Upper lobe of left lung (tissue), 6 donors: ENCODE data around the gene HOXA4. TPM values are rescaled to one million over a fixed set of nuclear protein-coding genes. Genes with fewer than 3 reads are reported as not detected.

ENCODE experiments used
- ATAC-seq, 2 donors: fragments of 200-7000 bp; cut with Tn5 transposase; one replicate each; pipeline ENCODE4 v1.9.1; 2022; ENCODE audit warnings: mild to moderate bottlenecking in 2 of 2, moderate library complexity in 2 of 2; ENCODE audit not compliant: low FRiP score in 2 of 2
- DNase-seq, 2 donors: peaks; one replicate each; pipeline ENCODE4 v3.0.0-alpha.2; 2019 to 2020
- H3K27ac ChIP-seq, 4 donors: fragments of 200-600 bp; sonication (generic); one replicate each; pipeline ENCODE4 v1.5.1; 2016 to 2019
- H3K27me3 ChIP-seq, 4 donors: fragments of 200-600 bp; sonication (generic); one replicate each; pipeline ENCODE4 v1.5.1; 2017 to 2019
- H3K36me3 ChIP-seq, 4 donors: fragments of 200-600 bp; sonication (generic); one replicate each; pipeline ENCODE4 v1.5.1; 2016 to 2019
- H3K4me1 ChIP-seq, 4 donors: fragments of 200-600 bp; sonication (generic); one replicate each; pipeline ENCODE4 v1.5.1; 2018 to 2019
- H3K4me3 ChIP-seq, 4 donors: fragments of 200-600 bp; sonication (generic); one replicate each; pipeline ENCODE4 v1.5.1; 2017 to 2019; ENCODE audit warnings: mild to moderate bottlenecking in 2 of 4, moderate library complexity in 1 of 4
- H3K9me3 ChIP-seq, 4 donors: fragments of 200-600 bp; sonication (generic); one replicate each; pipeline ENCODE4 v1.5.1; 2018 to 2019
- EP300 ChIP-seq, 4 donors: sonication (generic); formaldehyde crosslinking; IDR thresholded peaks; one replicate each; pipeline ENCODE4 v1.5.1; 2017; ENCODE audit warnings: antibody characterized with exemption in 4 of 4, control low read depth in 2 of 4
- POLR2A ChIP-seq, 4 donors: fragments of 450-650 bp; IDR thresholded peaks; one replicate each; pipeline ENCODE4 v1.5.1; 2016 to 2017; ENCODE audit warnings: antibody characterized with exemption in 4 of 4, mild to moderate bottlenecking in 2 of 4
- POLR2AphosphoS5 ChIP-seq, 2 donors: sonication (generic); formaldehyde crosslinking; IDR thresholded peaks; one replicate each; pipeline ENCODE4 v1.5.1; 2017; ENCODE audit warnings: antibody characterized with exemption in 2 of 2
- WGBS, 2 donors: methylation state at CpG; one replicate each; pipeline ENCODE4 v1.1.5; 2017 to 2018; 5-methylcytosine and 5-hydroxymethylcytosine counted together
- total RNA-seq, 6 donors: library from RNA; depleted of rRNA in 4 of 6; stranded (reverse); fragments of >200 nt in 4 of 6; gene quantifications; one replicate each; pipeline versions ENCODE4 v1.1.0 to v1.2.1, GENCODE V29; 2016 to 2021
- TF ChIP-seq, protein P1 (sequence below), 6 experiments: fragments of 450-650 bp in 4 of 6; fragments of 200-600 bp in 2 of 6; sonication (generic) in 2 of 6; IDR thresholded peaks; one replicate each; pipeline ENCODE4 v1.5.1; 2016 to 2019; ENCODE audit warnings: antibody characterized with exemption in 6 of 6
- donor health status: DM: no; HTN: no; CAD: no; lungs with moderate emphysema.
- donor health status: DM: no; HTN: yes; CAD: no; lungs with severe emphysema.

Gene HOXA4
- total RNA-seq, 6 donors from 2014 or later: 1.5 to 10.5 (median 6.2) TPM

GRCh38 chr7:27096768-27097514 lies 33.6 kb downstream of the HOXA4 start:
- Histone ChIP-seq H3K36me3 (no peaks in the 10 kb centered on the region), H3K4me1 (peaks cover 4 to 24% (median 14%) of the 10 kb centered on the region in 4 donors), H3K4me3 (peak overlapping the region; percentile 58 to 93 (median 82)), H3K27ac (peak overlapping the region; percentile 86 to 95 (median 94)), H3K9me3 (no peaks in the 10 kb centered on the region), H3K27me3 (peaks cover 0 to 16% (median 5%) of the 10 kb centered on the region in 4 donors)
- 3% methylated on average over 31 to 39 of the region's 41 CpGs for WGBS, 2 donors
- DNase-seq: peak in 1 of 2 donors; percentile 90
- peak in 2 of 4 donors; percentile 34 to 43 for TF ChIP-seq POLR2A (IDR thresholded peaks at IDR 0.05)
- TF ChIP-seq, protein P1, sequence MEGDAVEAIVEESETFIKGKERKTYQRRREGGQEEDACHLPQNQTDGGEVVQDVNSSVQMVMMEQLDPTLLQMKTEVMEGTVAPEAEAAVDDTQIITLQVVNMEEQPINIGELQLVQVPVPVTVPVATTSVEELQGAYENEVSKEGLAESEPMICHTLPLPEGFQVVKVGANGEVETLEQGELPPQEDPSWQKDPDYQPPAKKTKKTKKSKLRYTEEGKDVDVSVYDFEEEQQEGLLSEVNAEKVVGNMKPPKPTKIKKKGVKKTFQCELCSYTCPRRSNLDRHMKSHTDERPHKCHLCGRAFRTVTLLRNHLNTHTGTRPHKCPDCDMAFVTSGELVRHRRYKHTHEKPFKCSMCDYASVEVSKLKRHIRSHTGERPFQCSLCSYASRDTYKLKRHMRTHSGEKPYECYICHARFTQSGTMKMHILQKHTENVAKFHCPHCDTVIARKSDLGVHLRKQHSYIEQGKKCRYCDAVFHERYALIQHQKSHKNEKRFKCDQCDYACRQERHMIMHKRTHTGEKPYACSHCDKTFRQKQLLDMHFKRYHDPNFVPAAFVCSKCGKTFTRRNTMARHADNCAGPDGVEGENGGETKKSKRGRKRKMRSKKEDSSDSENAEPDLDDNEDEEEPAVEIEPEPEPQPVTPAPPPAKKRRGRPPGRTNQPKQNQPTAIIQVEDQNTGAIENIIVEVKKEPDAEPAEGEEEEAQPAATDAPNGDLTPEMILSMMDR (IDR thresholded peaks at IDR 0.05): no peak
- peak; percentile 54 to 56 for TF ChIP-seq POLR2AphosphoS5 (IDR thresholded peaks at IDR 0.05)
- peak; percentile 61 to 74 for ATAC-seq

GRCh38 chr7:27095897-27096767 lies 34.4 kb downstream of the HOXA4 start, which contains the start of gene HOXA1:
Gene HOXA1, minus strand, starts transcription at chr7:27096000. Its CDS starts 88 bp downstream, at chr7:27095912.
- WGBS, 2 donors: 1 to 2% methylated on average over 28 to 46 of the region's 68 CpGs
- Histone ChIP-seq H3K4me1 (peaks cover 4 to 24% (median 14%) of the 10 kb centered on the region in 4 donors), H3K27me3 (peaks cover 0 to 13% (median 4%) of the 10 kb centered on the region in 4 donors), H3K9me3 (no peaks in the 10 kb centered on the region), H3K4me3 (peak within 1 kb of the TSS; percentile 58 to 93 (median 82)), H3K36me3 (no peaks in the 10 kb centered on the region), H3K27ac (peak within 1 kb of the TSS; percentile 86 to 95 (median 94))
- peak; percentile 78 to 92 for DNase-seq
- peak in 3 of 4 donors; percentile 46 to 73 (median 58) for TF ChIP-seq POLR2A (IDR thresholded peaks at IDR 0.05)
- TF ChIP-seq EP300 (IDR thresholded peaks at IDR 0.05): no peak
- TF ChIP-seq POLR2AphosphoS5 (IDR thresholded peaks at IDR 0.05): peak in 1 of 2 donors; percentile 80
- TF ChIP-seq, protein P1 (IDR thresholded peaks at IDR 0.05): no peak
- peak; percentile 78 to 93 for ATAC-seq

GRCh38 chr7:27095050-27095896 lies 35.3 kb downstream of the HOXA4 start:
- TF ChIP-seq, protein P1 (IDR thresholded peaks at IDR 0.05): no peak
- no peak for TF ChIP-seq POLR2A (IDR thresholded peaks at IDR 0.05)
- no peak for TF ChIP-seq EP300 (IDR thresholded peaks at IDR 0.05)
- no peak for TF ChIP-seq POLR2AphosphoS5 (IDR thresholded peaks at IDR 0.05)
- DNase-seq (peak in 1 of 2 donors; percentile 86), ATAC-seq (no peak)
- Histone ChIP-seq H3K9me3 (no peaks in the 10 kb centered on the region), H3K4me1 (peaks cover 4 to 24% (median 14%) of the 10 kb centered on the region in 4 donors), H3K4me3 (peak overlapping the region in 3 of 4 donors; percentile 80 to 93 (median 85)), H3K27ac (peak overlapping the region in 1 of 4 donors; percentile 94), H3K27me3 (peaks cover 0 to 13% (median 4%) of the 10 kb centered on the region in 4 donors), H3K36me3 (no peaks in the 10 kb centered on the region)
- 18 to 36% methylated on average over 19 to 33 of the region's 33 CpGs for WGBS, 2 donors

DNA sequence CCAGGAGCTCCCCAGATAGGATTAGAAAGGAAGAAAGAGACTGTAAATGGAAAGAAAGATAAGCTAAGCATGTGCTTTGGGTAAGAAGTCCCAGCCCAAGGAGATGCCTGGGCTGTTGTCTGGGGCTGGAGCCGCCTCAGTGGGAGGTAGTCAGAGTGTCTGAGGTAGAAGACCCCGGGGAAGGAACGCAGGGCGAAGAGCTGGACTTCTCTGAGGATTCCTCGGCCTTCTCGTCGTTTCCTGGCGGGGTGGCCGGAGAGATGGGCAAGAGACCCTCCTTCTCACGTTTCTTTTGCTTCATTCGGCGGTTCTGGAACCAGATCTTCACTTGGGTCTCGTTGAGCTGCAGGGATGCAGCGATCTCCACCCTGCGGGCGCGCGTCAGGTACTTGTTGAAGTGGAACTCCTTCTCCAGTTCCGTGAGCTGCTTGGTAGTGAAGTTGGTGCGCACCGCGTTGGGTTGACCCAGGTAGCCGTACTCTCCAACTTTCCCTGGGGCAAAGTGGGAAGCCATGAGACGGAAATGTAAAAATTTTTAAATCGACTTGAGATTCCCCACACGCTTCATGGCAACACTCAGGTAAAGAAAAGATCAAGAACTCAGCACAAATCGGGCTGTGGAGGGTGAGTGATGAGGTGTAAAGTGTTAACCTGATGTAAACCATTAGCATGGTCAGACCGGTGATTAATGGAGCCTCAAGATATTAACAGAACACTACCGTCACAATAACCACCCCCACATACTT lies 36.1 kb downstream of the HOXA4 start:
- no peak for ATAC-seq
- no peaks in the 10 kb centered on the region for H3K9me3 ChIP-seq
- H3K27ac ChIP-seq: no peak overlapping the region
- peaks cover 0 to 13% (median 4%) of the 10 kb centered on the region in 4 donors for H3K27me3 ChIP-seq
- peaks cover 4 to 24% (median 11%) of the 10 kb centered on the region in 4 donors for H3K4me1 ChIP-seq
- no peak for TF ChIP-seq POLR2A (IDR thresholded peaks at IDR 0.05)
- TF ChIP-seq POLR2AphosphoS5 (IDR thresholded peaks at IDR 0.05): no peak
- TF ChIP-seq, protein P1 (IDR thresholded peaks at IDR 0.05): no peak
- no peak for TF ChIP-seq EP300 (IDR thresholded peaks at IDR 0.05)
- no peaks in the 10 kb centered on the region for H3K36me3 ChIP-seq
- 63 to 70% methylated on average over 28 to 29 of the region's 29 CpGs for WGBS, 2 donors
- no peak overlapping the region for H3K4me3 ChIP-seq
- DNase-seq: peak in 1 of 2 donors; percentile 51
